GM12874 (cell line): ENCODE measurements around the gene MRPL40.

Experiments
- CTCF ChIP-seq: IDR thresholded peaks from 2 replicates; pipeline ENCODE4 v1.5.1; 2011; ENCODE audit warnings: low read depth, mild to moderate bottlenecking, control low read depth, low read length, moderate library complexity; ENCODE audit not compliant: insufficient read depth

MRPL40 gene

GRCh38 chr22:19419464-19420178, 12.7 kb upstream of the MRPL40 start:
- TF ChIP-seq CTCF = no peak

- TF ChIP-seq CTCF = no peak
These were observed 12.0 kb upstream of the MRPL40 start for GRCh38 chr22:19420321-19420720.

GRCh38 chr22:19422440-19423301, 9.7 kb upstream of the MRPL40 start:
- TF ChIP-seq CTCF = no peak

GRCh38 chr22:19424186-19424500, 8.2 kb upstream of the MRPL40 start:
- no peak for TF ChIP-seq CTCF

- TF ChIP-seq CTCF = no peak
These were observed 2.1 kb upstream of the MRPL40 start for GRCh38 chr22:19429950-19430889.

GRCh38 chr22:19430890-19431541, 1.3 kb upstream of the MRPL40 start:
- TF ChIP-seq CTCF = no peak

GRCh38 chr22:19431649-19432132, 654 bp upstream of the MRPL40 start, which contains the start of gene HIRA:
HIRA (minus strand) TSS chr22:19431733; CDS start chr22:19431476, 257 bp downstream.
- no peak for TF ChIP-seq CTCF
